Osteocyte (in vitro differentiated cells): Measurements from ENCODE around the gene HOXA7. TPM values are rescaled to one million over a fixed set of nuclear protein-coding genes. Genes with fewer than 3 reads are reported as not detected.

Experiments used
- DNase-seq: peaks from one replicate; pipeline ENCODE4 v3.0.0; 2021; ENCODE audit warnings: mixed read lengths; ENCODE audit not compliant: unreplicated experiment; ENCODE audit errors: extremely low spot score
- H3K27ac Mint-ChIP-seq: one replicate; pipeline ENCODE4 v1.8.0; 2021; ENCODE audit warnings: mild to moderate bottlenecking, mixed read lengths; ENCODE audit not compliant: unreplicated experiment
- H3K27me3 Mint-ChIP-seq: one replicate; pipeline ENCODE4 v1.8.0; 2021; ENCODE audit warnings: mixed read lengths; ENCODE audit not compliant: unreplicated experiment
- H3K36me3 Mint-ChIP-seq: one replicate; pipeline ENCODE4 v1.8.0; 2021; ENCODE audit warnings: mixed read lengths; ENCODE audit not compliant: unreplicated experiment
- H3K4me1 Mint-ChIP-seq: one replicate; pipeline ENCODE4 v1.8.0; 2021; ENCODE audit warnings: mixed read lengths; ENCODE audit not compliant: unreplicated experiment
- H3K4me3 Mint-ChIP-seq: one replicate; pipeline ENCODE4 v1.8.0; 2021; ENCODE audit warnings: mild to moderate bottlenecking, moderate library complexity, mixed read lengths; ENCODE audit not compliant: unreplicated experiment
- H3K9me3 Mint-ChIP-seq: one replicate; pipeline ENCODE4 v1.8.0; 2021; ENCODE audit warnings: mixed read lengths; ENCODE audit not compliant: unreplicated experiment
- CTCF ChIP-seq: fragments of 200-600 bp; sonication (generic); IDR thresholded peaks from 2 replicates; pipeline ENCODE4 v1.5.0; 2021; ENCODE audit warnings: antibody characterized with exemption, mild to moderate bottlenecking, moderate library complexity
- total RNA-seq: library from RNA; stranded (reverse); gene quantifications from 2 replicates; pipeline ENCODE4 v1.2.1, GENCODE V29; 2021

The HOXA7 gene
- total RNA-seq, 1 donor from 2014 or later, result not detected

DNA sequence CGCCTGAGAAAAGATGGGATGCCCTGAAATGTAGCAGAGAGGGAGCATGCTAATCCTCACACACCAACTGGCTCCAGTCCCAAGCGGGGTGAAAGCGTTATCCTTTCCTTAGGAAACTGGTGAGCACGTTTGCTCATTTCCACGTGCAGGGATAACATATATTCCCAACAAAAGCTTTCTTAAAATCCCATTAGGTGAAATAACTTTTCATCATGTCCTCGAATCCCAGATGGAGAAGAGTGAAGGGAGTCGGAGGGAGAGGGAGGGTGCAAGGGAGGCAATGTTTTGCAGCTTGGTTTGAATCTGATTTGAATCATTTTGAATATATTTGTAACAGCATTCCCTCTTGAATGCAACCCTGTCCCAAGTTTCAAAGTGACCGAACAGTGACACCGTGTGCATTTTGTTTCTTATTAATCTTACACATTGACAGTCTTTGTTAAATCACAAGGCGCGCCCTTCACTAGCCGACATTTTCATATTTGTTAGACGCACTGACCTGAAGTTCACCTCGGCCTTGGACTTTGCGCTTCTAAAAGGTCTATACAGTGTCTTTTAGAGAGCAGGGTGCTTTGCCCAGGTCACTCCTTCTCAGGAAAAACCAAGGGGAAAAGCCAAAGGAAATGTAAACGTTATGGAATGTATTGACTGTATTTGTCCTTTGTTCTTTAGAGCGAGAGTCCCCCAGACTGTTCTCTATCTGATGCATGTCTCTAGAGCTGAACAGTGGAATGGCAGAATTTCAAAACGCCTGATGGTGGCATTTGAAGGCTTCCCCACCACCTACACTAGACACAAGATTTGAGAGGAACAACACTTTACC, 22.9 kb downstream of the HOXA7 start:
- H3K27me3 Mint-ChIP-seq, result peaks cover 90% of the 10 kb centered on the region
- no peak for TF ChIP-seq CTCF
- no peak overlapping the region for H3K4me3 Mint-ChIP-seq
- no peaks in the 10 kb centered on the region for H3K36me3 Mint-ChIP-seq
- no peaks in the 10 kb centered on the region for H3K9me3 Mint-ChIP-seq
- peaks cover 2% of the 10 kb centered on the region for H3K4me1 Mint-ChIP-seq
- no peak for DNase-seq
- no peak overlapping the region for H3K27ac Mint-ChIP-seq

DNA sequence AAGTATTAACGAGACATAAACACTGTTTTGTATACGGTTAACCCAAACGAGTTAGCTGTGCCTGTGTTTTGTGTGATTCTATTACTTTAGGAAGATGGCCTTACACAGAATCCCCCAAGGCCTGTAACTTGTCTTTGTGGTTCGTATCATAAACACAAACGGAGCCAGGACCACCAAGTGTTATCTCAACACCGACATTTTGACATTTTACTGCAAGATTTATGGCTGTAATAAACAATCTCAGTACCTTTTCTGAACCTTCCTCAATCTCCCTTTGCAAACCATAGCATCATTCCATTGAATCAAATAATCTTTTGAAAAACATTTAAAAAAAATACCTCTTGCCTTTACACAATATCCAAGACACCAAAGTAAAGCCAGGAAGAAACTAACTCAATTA, 23.5 kb downstream of the HOXA7 start:
- Mint-ChIP-seq H3K4me3 (no peak overlapping the region), H3K36me3 (no peaks in the 10 kb centered on the region), H3K9me3 (no peaks in the 10 kb centered on the region), H3K27me3 (peaks cover 90% of the 10 kb centered on the region), H3K4me1 (peaks cover 2% of the 10 kb centered on the region), H3K27ac (no peak overlapping the region)
- DNase-seq, result no peak
- TF ChIP-seq CTCF, result no peak

- H3K36me3 Mint-ChIP-seq, result no peaks in the 10 kb centered on the region
- no peak overlapping the region for H3K4me3 Mint-ChIP-seq
- H3K27me3 Mint-ChIP-seq, result peaks cover 90% of the 10 kb centered on the region
- no peaks in the 10 kb centered on the region for H3K9me3 Mint-ChIP-seq
- H3K27ac Mint-ChIP-seq, result no peak overlapping the region
- DNase-seq, result no peak
- peaks cover 2% of the 10 kb centered on the region for H3K4me1 Mint-ChIP-seq
- TF ChIP-seq CTCF, result no peak
Measured at GRCh38 chr7:27132214-27132613, 24.3 kb downstream of the HOXA7 start.

GRCh38 chr7:27131390-27131819, 25.1 kb downstream of the HOXA7 start:
- H3K4me1 Mint-ChIP-seq, result peaks cover 2% of the 10 kb centered on the region
- H3K27me3 Mint-ChIP-seq, result peaks cover 90% of the 10 kb centered on the region
- DNase-seq, result no peak
- no peak overlapping the region for H3K27ac Mint-ChIP-seq
- H3K9me3 Mint-ChIP-seq, result no peaks in the 10 kb centered on the region
- H3K36me3 Mint-ChIP-seq, result no peaks in the 10 kb centered on the region
- no peak for TF ChIP-seq CTCF
- no peak overlapping the region for H3K4me3 Mint-ChIP-seq

GRCh38 chr7:27130540-27131389, 25.7 kb downstream of the HOXA7 start, which contains the start of gene HOXA4:
Gene HOXA4, minus strand, starts transcription at chr7:27130757. Its CDS starts 24 bp downstream, at chr7:27130733.
- Mint-ChIP-seq H3K36me3 (no peaks in the 10 kb centered on the region), H3K27me3 (peaks cover 90% of the 10 kb centered on the region), H3K27ac (no peak within 1 kb of the TSS), H3K4me3 (peak within 1 kb of the TSS; percentile 51), H3K4me1 (peaks cover 2% of the 10 kb centered on the region), H3K9me3 (no peaks in the 10 kb centered on the region)
- DNase-seq, result no peak
- TF ChIP-seq CTCF, result no peak
